Fibroblast of the aortic adventitia (primary cell): ENCODE measurements around the gene WASL. TPM values are rescaled to one million over a fixed set of nuclear protein-coding genes. Genes with fewer than 3 reads are reported as not detected.

Source experiments
- DNase-seq: peaks from one replicate; pipeline ENCODE4 v3.0.0-alpha.2; 2010; ENCODE audit warnings: low read depth
- H3K4me3 ChIP-seq: 2 replicates; pipeline ENCODE4 v1.5.1; 2011; ENCODE audit warnings: low read depth, mild to moderate bottlenecking, control low read depth, low read length, moderate library complexity
- total RNA-seq: library from RNA; depleted of rRNA; stranded (reverse); fragments of >200 nt; gene quantifications from 2 replicates; pipeline ENCODE4 v1.2.3, GENCODE V29; 2012; ENCODE audit warnings: low replicate concordance
- TF ChIP-seq, protein P1 (sequence below): IDR thresholded peaks from 2 replicates; pipeline ENCODE4 v1.5.1; 2011; ENCODE audit warnings: mild to moderate bottlenecking, low read length, control low read depth, inconsistent platforms; ENCODE audit not compliant: insufficient read depth

WASL gene
- total RNA-seq, 1 donor = 31.9 TPM

DNA sequence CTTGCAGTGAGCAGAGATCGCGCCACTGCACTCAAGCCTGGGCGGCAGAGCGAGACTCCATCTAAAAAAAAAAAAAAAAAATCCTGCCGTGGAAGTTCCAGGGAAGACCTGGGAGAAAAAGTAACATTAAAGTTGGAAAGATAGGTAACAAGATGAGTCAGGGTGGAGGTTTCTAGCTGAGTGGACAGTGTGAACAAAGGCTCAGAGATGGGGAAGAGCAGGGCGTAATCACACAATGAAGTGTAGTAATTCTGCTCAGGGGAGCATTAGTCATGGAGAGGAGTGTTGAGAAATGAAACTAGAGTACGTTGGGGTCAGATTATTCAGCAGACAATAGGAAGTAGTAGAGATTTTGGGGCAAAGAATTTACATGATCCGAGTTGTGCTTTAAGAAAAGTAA is 21.6 kb upstream of the WASL start:
- DNase-seq = peak; percentile 69

DNA sequence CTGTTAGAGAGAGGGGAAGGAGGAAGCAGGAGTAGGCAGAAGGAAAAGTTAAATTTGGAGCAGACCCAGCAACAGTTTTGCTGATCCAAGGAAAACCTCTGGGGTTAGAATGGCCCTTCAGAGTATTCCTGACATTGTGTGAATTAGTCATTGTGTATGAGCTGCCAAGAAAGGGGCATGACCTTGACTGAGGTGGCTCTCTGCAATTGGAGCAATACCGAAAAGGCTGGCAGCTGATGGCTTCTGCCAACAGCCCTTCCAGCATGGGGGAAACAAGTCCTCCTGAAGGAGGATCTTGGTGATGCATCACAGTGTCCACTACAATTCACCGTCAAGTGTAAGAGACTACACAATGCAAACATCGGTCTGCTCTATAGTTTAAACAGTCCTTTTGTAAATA is 20.6 kb upstream of the WASL start:
- H3K4me3 ChIP-seq = no peak overlapping the region
- peak; percentile 71 for DNase-seq
- TF ChIP-seq, protein P1, sequence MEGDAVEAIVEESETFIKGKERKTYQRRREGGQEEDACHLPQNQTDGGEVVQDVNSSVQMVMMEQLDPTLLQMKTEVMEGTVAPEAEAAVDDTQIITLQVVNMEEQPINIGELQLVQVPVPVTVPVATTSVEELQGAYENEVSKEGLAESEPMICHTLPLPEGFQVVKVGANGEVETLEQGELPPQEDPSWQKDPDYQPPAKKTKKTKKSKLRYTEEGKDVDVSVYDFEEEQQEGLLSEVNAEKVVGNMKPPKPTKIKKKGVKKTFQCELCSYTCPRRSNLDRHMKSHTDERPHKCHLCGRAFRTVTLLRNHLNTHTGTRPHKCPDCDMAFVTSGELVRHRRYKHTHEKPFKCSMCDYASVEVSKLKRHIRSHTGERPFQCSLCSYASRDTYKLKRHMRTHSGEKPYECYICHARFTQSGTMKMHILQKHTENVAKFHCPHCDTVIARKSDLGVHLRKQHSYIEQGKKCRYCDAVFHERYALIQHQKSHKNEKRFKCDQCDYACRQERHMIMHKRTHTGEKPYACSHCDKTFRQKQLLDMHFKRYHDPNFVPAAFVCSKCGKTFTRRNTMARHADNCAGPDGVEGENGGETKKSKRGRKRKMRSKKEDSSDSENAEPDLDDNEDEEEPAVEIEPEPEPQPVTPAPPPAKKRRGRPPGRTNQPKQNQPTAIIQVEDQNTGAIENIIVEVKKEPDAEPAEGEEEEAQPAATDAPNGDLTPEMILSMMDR = no peak

More for the DNA sequence above, 21.6 kb upstream of the WASL start:
- H3K4me3 ChIP-seq = no peak overlapping the region
- TF ChIP-seq, protein P1 = no peak

DNA sequence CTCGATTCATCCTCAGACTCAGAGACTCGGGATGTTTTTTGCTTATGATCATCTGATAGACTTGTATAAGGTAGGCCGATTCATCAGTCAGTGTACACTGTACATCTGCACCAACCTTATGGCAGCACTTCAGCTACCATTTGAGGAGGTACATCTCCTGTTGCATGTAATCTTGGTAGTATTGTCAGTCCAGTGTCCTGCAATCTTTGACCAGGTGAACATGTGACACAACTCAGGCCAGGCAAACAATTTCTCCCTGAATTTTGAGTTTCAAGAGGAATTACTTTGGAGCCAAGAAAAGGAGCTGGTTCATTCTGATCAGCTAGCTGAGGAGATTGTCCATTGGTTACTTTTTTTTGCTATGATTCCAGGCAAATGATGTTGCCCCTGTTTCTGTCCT is 19.7 kb upstream of the WASL start:
- TF ChIP-seq, protein P1 = no peak
- no peak overlapping the region for H3K4me3 ChIP-seq
- no peak for DNase-seq

DNA sequence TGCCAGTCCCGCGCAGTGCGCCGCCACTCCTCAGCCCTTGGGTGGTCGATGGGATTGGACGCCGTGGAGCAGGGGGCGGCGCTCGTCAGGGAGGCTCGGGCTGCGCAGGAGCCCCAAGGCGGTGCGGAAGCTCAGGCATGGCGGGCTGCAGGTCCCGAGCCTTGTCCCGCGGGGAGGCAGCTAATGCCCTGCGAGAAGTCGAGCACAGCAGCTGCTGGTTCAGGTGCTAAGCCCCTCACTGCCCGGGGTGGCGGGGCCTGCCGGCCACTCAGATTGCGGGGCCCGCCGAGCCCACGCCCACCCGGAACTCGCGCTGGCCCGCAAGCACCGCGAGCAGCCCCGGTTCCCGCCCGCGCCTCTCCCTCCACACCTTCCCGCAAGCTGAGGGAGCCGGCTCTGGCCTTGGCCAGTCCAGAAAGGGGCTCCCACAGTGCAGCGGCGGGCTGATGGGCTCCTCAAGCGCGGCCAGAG is 14.4 kb upstream of the WASL start:
- no peak for DNase-seq
- TF ChIP-seq, protein P1 = no peak
- no peak overlapping the region for H3K4me3 ChIP-seq

DNA sequence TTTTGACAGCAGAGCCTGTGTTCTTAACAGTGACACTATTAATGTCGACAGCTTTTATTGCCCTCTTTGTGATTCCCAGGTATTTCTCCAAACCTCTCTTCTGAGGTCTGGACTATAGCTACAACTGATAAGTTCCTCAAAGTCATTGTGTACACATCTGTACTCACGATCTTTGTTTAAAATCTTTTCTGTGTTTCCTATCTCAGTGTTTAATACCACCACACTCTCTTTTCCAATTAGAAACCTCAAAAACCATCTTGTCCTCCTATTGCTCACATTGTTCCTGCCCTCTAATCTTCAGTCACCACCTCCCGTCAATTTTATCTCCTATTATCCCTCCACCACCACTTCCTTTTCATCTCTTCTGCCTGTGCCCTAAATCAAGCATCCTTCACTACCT is 12.9 kb upstream of the WASL start:
- DNase-seq = no peak
- no peak overlapping the region for H3K4me3 ChIP-seq
- TF ChIP-seq, protein P1 = no peak

DNA sequence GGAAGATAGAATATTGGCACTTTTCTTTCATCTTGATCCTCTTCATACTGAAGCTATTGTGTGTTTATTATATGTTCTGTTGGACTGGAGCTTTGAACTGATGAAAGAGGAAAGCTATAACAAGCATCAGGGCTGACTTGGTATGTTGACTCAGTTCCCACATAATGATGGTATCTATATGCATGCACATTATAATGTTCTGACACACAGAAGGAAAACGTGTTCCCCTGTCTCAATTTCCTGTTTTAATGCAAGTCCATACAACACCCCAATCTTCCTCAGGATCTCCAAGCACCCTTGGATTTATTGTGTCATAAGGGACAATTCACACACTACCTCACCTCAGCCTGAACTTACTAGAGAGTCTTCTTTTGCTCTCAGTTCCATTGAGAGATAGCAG is 8.3 kb upstream of the WASL start:
- no peak for DNase-seq
- TF ChIP-seq, protein P1 = no peak
- H3K4me3 ChIP-seq = no peak overlapping the region

DNA sequence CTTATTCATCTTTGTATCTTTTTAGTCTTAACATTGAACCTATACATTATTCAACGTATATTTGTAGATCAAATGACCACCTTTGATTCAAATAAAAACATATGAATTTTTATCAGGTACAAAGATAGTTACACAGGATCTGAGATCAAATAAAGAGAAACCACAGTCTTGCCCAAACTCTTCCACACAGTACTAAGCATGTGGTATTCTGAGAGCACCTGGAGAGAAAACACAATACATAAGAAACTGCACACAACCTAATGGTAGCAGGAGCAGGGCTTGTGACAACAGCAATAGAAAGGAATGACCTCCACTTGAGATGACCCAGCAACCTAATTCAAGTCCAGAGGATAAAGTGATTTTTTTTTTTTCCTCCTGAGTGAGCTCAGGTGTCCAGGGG is 6.5 kb upstream of the WASL start:
- DNase-seq = no peak
- no peak overlapping the region for H3K4me3 ChIP-seq
- TF ChIP-seq, protein P1 = no peak
